PC-9 (cell line): Measurements from ENCODE around the gene GNB1.

ENCODE experiments used
- EZH2 ChIP-seq: fragments of 200-600 bp; sonication (generic); IDR thresholded peaks from 2 replicates; pipeline ENCODE4 v1.8.0; 2017; ENCODE audit warnings: antibody characterized with exemption, low read depth
- TF ChIP-seq, protein P1 (sequence below): fragments of 200-600 bp; sonication (generic); conservative IDR thresholded peaks from 2 replicates; pipeline ENCODE4 v1.6.1; 2017; ENCODE audit warnings: mixed run types, antibody characterized with exemption, mild to moderate bottlenecking, moderate library complexity

DNA sequence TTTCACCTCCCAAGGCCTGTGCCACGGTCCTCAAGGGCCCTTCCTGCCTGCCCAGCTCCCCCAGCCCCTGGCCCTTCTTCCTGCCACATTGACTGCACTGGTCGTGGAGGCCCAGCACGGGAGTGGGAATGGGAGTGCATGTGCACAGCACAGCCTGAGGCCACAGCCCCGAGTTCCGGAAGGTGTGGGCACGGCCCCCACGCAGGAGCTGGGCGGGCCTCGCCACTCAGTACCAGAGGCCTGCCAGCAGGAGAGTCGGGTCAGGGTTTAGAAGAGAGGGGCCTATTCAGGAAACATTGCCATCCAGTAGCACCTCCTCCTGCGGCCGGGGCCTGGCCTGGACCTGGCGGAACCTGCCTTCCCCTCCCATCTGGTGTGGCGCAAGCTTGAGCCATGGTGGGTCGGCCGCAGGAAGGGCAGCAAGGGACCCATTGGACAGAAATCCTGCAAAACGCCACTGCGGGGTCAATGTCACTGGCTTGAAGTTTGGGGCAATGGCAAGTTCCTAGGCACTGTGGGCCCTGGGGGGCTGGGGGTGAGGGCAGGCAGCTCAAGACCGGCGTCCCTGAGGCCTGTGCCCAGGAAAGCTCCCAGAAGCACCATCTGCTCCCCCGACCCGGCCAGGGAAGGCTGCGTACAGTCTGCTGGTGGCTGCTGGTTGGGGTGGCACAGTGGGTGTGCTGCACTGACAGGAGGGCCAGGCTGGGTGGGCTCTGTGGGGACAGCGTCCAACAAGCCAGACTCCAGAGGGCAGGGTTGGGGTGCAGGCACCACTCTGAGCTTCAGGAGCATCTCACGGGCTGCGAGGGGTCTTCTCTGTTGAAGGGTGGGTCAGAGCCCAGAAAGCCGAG, 29.9 kb upstream of the GNB1 start:
- TF ChIP-seq, protein P1, sequence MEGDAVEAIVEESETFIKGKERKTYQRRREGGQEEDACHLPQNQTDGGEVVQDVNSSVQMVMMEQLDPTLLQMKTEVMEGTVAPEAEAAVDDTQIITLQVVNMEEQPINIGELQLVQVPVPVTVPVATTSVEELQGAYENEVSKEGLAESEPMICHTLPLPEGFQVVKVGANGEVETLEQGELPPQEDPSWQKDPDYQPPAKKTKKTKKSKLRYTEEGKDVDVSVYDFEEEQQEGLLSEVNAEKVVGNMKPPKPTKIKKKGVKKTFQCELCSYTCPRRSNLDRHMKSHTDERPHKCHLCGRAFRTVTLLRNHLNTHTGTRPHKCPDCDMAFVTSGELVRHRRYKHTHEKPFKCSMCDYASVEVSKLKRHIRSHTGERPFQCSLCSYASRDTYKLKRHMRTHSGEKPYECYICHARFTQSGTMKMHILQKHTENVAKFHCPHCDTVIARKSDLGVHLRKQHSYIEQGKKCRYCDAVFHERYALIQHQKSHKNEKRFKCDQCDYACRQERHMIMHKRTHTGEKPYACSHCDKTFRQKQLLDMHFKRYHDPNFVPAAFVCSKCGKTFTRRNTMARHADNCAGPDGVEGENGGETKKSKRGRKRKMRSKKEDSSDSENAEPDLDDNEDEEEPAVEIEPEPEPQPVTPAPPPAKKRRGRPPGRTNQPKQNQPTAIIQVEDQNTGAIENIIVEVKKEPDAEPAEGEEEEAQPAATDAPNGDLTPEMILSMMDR, result no peak
- TF ChIP-seq EZH2, result no peak
